Testis (tissue), 2 donors: ENCODE measurements around the gene VPS13C.

Experiments
- POLR2A ChIP-seq: fragments of 450-650 bp; IDR thresholded peaks from one replicate; pipeline ENCODE4 v1.6.1; 2017; ENCODE audit warnings: antibody characterized with exemption, mild to moderate bottlenecking, moderate library complexity
- TF ChIP-seq, protein P1 (sequence below), 3 experiments: fragments of 450-650 bp in 2 of 3; fragments of 200-600 bp in 1 of 3; sonication (generic) in 1 of 3; IDR thresholded peaks; one replicate each; pipeline ENCODE4 v1.5.1; 2016 to 2019; ENCODE audit warnings: antibody characterized with exemption in 3 of 3, mild to moderate bottlenecking in 2 of 3, moderate library complexity in 1 of 3

- TF ChIP-seq, protein P1, sequence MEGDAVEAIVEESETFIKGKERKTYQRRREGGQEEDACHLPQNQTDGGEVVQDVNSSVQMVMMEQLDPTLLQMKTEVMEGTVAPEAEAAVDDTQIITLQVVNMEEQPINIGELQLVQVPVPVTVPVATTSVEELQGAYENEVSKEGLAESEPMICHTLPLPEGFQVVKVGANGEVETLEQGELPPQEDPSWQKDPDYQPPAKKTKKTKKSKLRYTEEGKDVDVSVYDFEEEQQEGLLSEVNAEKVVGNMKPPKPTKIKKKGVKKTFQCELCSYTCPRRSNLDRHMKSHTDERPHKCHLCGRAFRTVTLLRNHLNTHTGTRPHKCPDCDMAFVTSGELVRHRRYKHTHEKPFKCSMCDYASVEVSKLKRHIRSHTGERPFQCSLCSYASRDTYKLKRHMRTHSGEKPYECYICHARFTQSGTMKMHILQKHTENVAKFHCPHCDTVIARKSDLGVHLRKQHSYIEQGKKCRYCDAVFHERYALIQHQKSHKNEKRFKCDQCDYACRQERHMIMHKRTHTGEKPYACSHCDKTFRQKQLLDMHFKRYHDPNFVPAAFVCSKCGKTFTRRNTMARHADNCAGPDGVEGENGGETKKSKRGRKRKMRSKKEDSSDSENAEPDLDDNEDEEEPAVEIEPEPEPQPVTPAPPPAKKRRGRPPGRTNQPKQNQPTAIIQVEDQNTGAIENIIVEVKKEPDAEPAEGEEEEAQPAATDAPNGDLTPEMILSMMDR (IDR thresholded peaks at IDR 0.05), result no peak
- no peak for TF ChIP-seq POLR2A
These were observed 33.6 kb upstream of the VPS13C start for GRCh38 chr15:62093809-62094208.
